Ureter (tissue), 1 donor: ENCODE results near the gene GPR18. TPM values are rescaled to one million over a fixed set of nuclear protein-coding genes. Genes with fewer than 3 reads are reported as not detected.

ENCODE experiments used
- DNase-seq: peaks from one replicate; pipeline ENCODE4 v3.0.0-alpha.2; 2020; ENCODE audit warnings: low spot score
- total RNA-seq: library from RNA; stranded (reverse); gene quantifications from one replicate; pipeline ENCODE4 v1.2.4, GENCODE V29; 2023
- donor health status: DM: yes; HTN: yes; CAD: no.

Gene GPR18
- total RNA-seq, 1 donor from 2014 or later = 0.26 TPM

DNA sequence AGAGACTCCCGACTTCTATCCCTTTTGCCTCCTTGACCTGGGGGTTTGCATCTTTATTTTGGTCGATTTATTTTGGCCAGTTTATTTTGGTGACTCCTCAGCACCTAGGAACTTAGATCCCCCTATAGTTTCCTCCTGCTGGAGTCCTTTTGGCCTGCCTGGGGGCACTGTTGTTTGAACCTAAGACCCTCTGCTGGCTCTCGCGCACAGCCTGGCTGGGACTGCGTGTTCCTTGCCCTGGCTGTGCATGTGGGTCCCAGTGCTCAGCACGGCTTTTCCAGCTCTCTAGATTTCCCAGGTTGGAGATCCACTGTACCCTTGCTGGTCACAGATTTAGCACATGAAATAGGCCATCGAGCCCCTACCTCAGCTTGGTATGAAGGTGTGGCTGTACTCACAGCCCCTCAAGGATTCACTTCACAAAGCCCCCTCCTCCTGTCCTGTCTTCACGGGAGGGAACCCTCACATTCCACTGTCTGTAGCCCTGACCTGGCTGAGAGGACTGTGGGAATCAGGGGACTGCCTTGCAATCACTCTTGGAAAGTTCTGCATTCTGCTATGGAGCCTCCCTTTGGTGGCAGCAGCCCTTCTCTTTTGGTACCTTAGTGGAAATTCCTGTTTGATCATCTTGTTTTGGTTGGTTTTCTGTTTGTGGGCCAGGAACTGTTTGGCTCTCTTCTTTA lies 49.2 kb downstream of the GPR18 start:
- DNase-seq = no peak

DNA sequence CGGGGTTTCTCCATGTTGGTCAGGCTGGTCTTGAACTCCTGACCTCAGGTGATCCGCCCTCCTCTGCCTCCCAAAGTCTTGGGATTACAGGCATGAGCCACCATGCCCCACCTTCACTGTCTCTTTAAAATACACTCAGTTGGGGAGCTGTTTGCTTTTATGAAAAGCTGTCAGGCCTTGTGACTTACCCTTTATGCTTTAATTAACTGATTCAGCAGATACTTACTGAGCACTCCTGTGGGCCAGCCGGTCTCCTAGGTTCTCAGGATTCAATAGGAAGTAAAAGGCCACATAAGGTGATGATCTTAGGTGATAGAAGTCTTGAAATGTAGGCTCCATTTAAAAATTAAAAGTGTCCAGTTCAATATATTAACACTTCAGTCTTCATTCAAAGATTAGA lies 50.0 kb downstream of the GPR18 start:
- no peak for DNase-seq

DNA sequence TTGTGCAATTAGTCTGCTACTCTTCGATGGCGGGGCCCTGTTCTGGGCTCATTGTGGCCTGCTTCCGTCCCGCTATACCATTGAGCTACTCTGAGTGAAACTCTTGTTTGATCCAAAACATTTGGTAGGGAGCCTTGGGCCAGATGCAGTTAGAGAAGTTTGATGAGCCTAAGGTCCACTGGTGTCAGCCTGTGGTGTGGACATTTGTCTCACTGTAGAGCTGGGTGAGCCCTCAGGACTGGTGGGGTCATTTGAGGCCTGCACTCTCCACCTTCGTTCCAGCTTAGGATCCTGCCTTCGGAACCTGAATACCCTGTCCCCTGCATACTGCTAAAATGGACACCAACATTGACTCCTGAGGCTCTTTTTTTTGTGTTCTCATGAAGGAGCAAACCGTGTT lies 50.7 kb downstream of the GPR18 start:
- no peak for DNase-seq

DNA sequence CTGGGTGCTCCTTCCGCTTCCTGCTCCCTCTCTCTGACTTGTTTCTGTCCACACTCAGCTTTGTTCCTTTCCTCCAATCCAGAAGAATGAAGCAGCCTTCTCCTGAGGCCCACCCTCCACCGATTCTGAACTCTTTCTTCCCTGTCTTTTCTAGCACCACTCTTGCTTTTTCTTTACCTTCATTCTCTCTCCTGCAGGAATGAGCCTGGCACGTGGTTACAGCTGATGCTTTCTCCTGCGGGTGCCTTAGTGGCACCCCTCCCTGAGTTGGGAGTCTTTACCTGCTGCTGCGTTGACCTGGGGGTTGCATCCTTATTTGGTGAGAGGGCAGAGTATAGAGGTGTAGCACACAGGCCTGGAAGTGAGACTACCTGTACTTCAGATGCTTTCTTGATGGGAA lies 51.3 kb downstream of the GPR18 start:
- no peak for DNase-seq

DNA sequence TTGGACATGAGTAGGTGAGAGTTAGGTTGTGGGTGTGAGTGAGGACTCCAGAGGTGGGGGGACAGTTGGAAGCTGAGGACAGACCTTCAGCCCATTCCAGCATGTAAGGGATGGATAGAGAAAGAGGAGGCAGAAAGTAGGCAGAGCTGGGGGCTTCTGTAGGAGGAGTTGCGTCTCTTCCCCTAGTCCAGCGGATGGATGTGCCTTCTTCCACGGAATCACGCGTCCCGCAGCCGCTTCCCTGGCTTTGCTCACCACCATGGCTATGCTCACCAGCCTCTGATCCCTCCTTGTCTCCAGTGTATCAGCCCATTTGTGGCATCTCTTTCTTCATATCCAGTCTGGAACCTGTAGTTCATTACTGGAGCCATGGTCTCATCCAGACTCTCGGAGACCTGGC lies 52.0 kb downstream of the GPR18 start:
- no peak for DNase-seq

DNA sequence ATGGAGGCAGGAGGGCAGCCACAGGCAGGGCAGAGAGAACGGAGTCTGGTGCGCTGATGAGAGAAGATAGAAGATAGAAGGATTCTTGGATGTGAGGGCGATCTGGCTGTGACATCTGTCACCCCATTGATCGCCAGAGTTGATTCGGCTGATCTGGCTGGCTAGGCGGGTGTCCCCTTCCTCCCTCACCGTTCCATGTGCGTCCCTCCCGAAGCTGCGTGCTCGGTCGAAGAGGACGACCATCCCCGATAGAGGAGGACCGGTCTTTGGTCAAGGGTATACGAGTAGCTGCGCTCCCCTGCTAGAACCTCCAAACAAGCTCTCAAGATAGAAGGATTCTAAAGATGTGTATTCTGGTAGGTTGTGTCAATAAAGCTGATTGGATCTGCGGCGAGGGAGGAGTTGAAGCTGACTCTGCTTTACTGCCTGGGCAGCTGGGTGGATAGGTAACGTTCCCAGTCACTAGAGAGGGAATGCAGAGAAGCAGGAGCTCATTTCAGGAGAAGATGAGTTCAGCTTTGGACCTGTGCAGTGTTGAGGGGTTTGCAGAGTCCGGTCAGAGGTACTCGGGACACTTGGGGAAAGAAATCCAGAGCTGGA lies 52.5 kb downstream of the GPR18 start:
- no peak for DNase-seq

Other genes with a start within 250 kb of the GPR18 start
- 55.9 TPM for gene UBAC2, start 57.5 kb downstream of the GPR18 start, total RNA-seq
- 5.4 TPM for gene GPR183, start 49.0 kb upstream of the GPR18 start, total RNA-seq
- 121 TPM for gene TM9SF2, start 243.1 kb upstream of the GPR18 start, total RNA-seq